H9 (cell line): Measurements from ENCODE around the gene GIMAP4. TPM values are rescaled to one million over a fixed set of nuclear protein-coding genes. Genes with fewer than 3 reads are reported as not detected.

Experiments
- DNase-seq: peaks from one replicate; pipeline ENCODE4 v3.0.0-alpha.2; 2017
- H2AFZ ChIP-seq: one replicate; pipeline ENCODE4 v1.6.1; 2013; ENCODE audit warnings: mild to moderate bottlenecking, low read length, control low read depth, moderate library complexity
- H2AK5ac ChIP-seq: 2 replicates; pipeline ENCODE4 v1.6.1; 2013; ENCODE audit warnings: low read length, control low read depth, mixed read lengths; ENCODE audit not compliant: insufficient read length
- H2BK120ac ChIP-seq: one replicate; pipeline ENCODE4 v1.6.1; 2013; ENCODE audit warnings: low read depth, mild to moderate bottlenecking, low read length, control low read depth, inconsistent platforms; ENCODE audit not compliant: poor library complexity, severe bottlenecking
- H2BK12ac ChIP-seq: 2 replicates; pipeline ENCODE4 v1.6.1; 2013; ENCODE audit warnings: low read length, control low read depth, mixed read lengths, low read depth; ENCODE audit not compliant: insufficient read length
- H2BK15ac ChIP-seq: 2 replicates; pipeline ENCODE4 v1.6.1; 2013; ENCODE audit warnings: low read depth, low read length, control low read depth
- H2BK20ac ChIP-seq: one replicate; pipeline ENCODE4 v1.6.1; 2013; ENCODE audit warnings: low read depth, mild to moderate bottlenecking, low read length, control low read depth, inconsistent platforms; ENCODE audit not compliant: poor library complexity, severe bottlenecking
- H2BK5ac ChIP-seq: 2 replicates; pipeline ENCODE4 v1.6.1; 2013; ENCODE audit warnings: low read length, control low read depth, mixed read lengths; ENCODE audit not compliant: insufficient read length
- H3K14ac ChIP-seq: 2 replicates; pipeline ENCODE4 v1.6.1; 2013; ENCODE audit warnings: low read length, control low read depth; ENCODE audit not compliant: insufficient read depth
- H3K18ac ChIP-seq: 2 replicates; pipeline ENCODE4 v1.6.1; 2013; ENCODE audit warnings: low read depth, mild to moderate bottlenecking, mixed read lengths, low read length, control low read depth; ENCODE audit not compliant: insufficient read length
- H3K23ac ChIP-seq: 2 replicates; pipeline ENCODE4 v1.6.1; 2013; ENCODE audit warnings: low read length, control low read depth, mixed read lengths, low read depth; ENCODE audit not compliant: insufficient read length
- H3K23me2 ChIP-seq: 2 replicates; pipeline ENCODE4 v1.6.1; 2013; ENCODE audit warnings: low read depth, mild to moderate bottlenecking, mixed read lengths, low read length, control low read depth; ENCODE audit not compliant: insufficient read length, poor library complexity, severe bottlenecking
- H3K27ac ChIP-seq: 2 replicates; pipeline ENCODE4 v1.5.1; 2013; ENCODE audit warnings: low read length, control low read depth, mixed read lengths, low read depth; ENCODE audit not compliant: insufficient read length
- H3K27me3 ChIP-seq: 2 replicates; pipeline ENCODE4 v1.6.1; 2013; ENCODE audit warnings: low read length, control low read depth, inconsistent platforms; ENCODE audit not compliant: insufficient read depth
- H3K4ac ChIP-seq: 2 replicates; pipeline ENCODE4 v1.6.1; 2013; ENCODE audit warnings: low read depth, mild to moderate bottlenecking, control low read depth, inconsistent platforms, low read length, moderate library complexity
- H3K4me1 ChIP-seq: 2 replicates; pipeline ENCODE4 v1.6.1; 2013; ENCODE audit warnings: low read length, control low read depth, inconsistent platforms; ENCODE audit not compliant: insufficient read depth
- H3K4me2 ChIP-seq: 2 replicates; pipeline ENCODE4 v1.6.1; 2013; ENCODE audit warnings: low read length, control low read depth, mixed read lengths; ENCODE audit not compliant: insufficient read length, insufficient read depth
- H3K56ac ChIP-seq: 2 replicates; pipeline ENCODE4 v1.6.1; 2013; ENCODE audit warnings: low read depth, mild to moderate bottlenecking, mixed read lengths, low read length, control low read depth; ENCODE audit not compliant: insufficient read length
- H3K79me1 ChIP-seq: 2 replicates; pipeline ENCODE4 v1.6.1; 2013; ENCODE audit warnings: low read depth, mild to moderate bottlenecking, moderate library complexity, low read length, control low read depth, inconsistent platforms; ENCODE audit not compliant: insufficient read depth, poor library complexity, severe bottlenecking
- H3K79me2 ChIP-seq: 2 replicates; pipeline ENCODE4 v1.6.1; 2013; ENCODE audit warnings: low read length, control low read depth, inconsistent platforms; ENCODE audit not compliant: insufficient read depth
- H3K9ac ChIP-seq: 2 replicates; pipeline ENCODE4 v1.6.1; 2013; ENCODE audit warnings: low read length, control low read depth, mixed read lengths; ENCODE audit not compliant: insufficient read length; ENCODE audit errors: extremely low read depth
- H3K9me3 ChIP-seq: one replicate; pipeline ENCODE4 v1.6.1; 2013; ENCODE audit warnings: low read depth, low read length, inconsistent platforms; ENCODE audit not compliant: control insufficient read depth
- H3T11ph ChIP-seq: one replicate; pipeline ENCODE4 v1.6.1; 2013; ENCODE audit warnings: mild to moderate bottlenecking, low read length, control low read depth, inconsistent platforms
- H4K20me1 ChIP-seq: one replicate; pipeline ENCODE4 v1.6.1; 2013; ENCODE audit not compliant: control insufficient read depth, insufficient read length, insufficient read depth
- H4K5ac ChIP-seq: 2 replicates; pipeline ENCODE4 v1.6.1; 2013; ENCODE audit warnings: low read depth, mild to moderate bottlenecking, mixed read lengths, low read length, control low read depth; ENCODE audit not compliant: insufficient read length
- H4K8ac ChIP-seq: replicated peaks from 2 replicates; pipeline ENCODE4 v1.6.1; 2013; ENCODE audit warnings: low read length, control low read depth, mixed read lengths, low read depth; ENCODE audit not compliant: insufficient read length
- H4K91ac ChIP-seq: 2 replicates; pipeline ENCODE4 v1.6.1; 2013; ENCODE audit warnings: low read depth, mild to moderate bottlenecking, moderate library complexity, mixed read lengths, low read length, control low read depth; ENCODE audit not compliant: insufficient read length
- H3K27ac Mint-ChIP-seq, 3 experiments: 2 replicates in 2 of 3; 3 replicates in 1 of 3; pipeline ENCODE4 v1.8.0; 2020 to 2021; ENCODE audit warnings: mixed read lengths in 3 of 3, mild to moderate bottlenecking in 1 of 3, moderate library complexity in 1 of 3
- H3K27me3 Mint-ChIP-seq: 2 replicates; pipeline ENCODE4 v1.8.0; 2021; ENCODE audit warnings: low read depth, mild to moderate bottlenecking, moderate library complexity, mixed read lengths
- H3K36me3 Mint-ChIP-seq, 3 experiments: 2 replicates in 2 of 3; 3 replicates in 1 of 3; pipeline ENCODE4 v1.8.0; 2020 to 2021; ENCODE audit warnings: low read depth in 3 of 3, mixed read lengths in 3 of 3; ENCODE audit not compliant: insufficient read depth in 1 of 3
- H3K4me1 Mint-ChIP-seq, 2 experiments: 2 replicates each; pipeline ENCODE4 v1.8.0; 2020; ENCODE audit warnings: mixed read lengths in 2 of 2
- H3K4me3 Mint-ChIP-seq, 2 experiments: 2 replicates in 1 of 2; 3 replicates in 1 of 2; pipeline ENCODE4 v1.8.0; 2020 to 2021; ENCODE audit warnings: mild to moderate bottlenecking in 2 of 2, mixed read lengths in 2 of 2, moderate library complexity in 1 of 2
- H3K9me3 Mint-ChIP-seq, 2 experiments: 2 replicates in 1 of 2; 3 replicates in 1 of 2; pipeline ENCODE4 v1.8.0; 2020; ENCODE audit warnings: mild to moderate bottlenecking in 2 of 2, mixed read lengths in 2 of 2, moderate library complexity in 1 of 2
- CTCF ChIP-seq: fragments of 200-600 bp; sonication (generic); conservative IDR thresholded peaks from 3 replicates; pipeline ENCODE4 v1.8.0; 2021; ENCODE audit warnings: antibody characterized with exemption, mild to moderate bottlenecking
- WGBS: extraction: QIAGEN DNeasy Blood & Tissue Kit; methylation state at CpG from one replicate; pipeline ENCODE4 v1.1.7; 2013; ENCODE audit warnings: missing lambda C conversion rate, low lambda C conversion rate, mixed read lengths; ENCODE audit not compliant: insufficient read length; ENCODE audit errors: extremely low coverage; 5-methylcytosine and 5-hydroxymethylcytosine counted together
- total RNA-seq: library from RNA; stranded (reverse); gene quantifications from 2 replicates; pipeline ENCODE4 v1.2.1, GENCODE V29; 2021

Gene GIMAP4
- total RNA-seq, 1 experiment from 2014 or later: not detected

GRCh38 chr7:150620061-150620460, 52.9 kb downstream of the GIMAP4 start:
- Mint-ChIP-seq H3K27me3 (peaks cover 48% of the 10 kb centered on the region), H3K36me3 (no peaks in the 10 kb centered on the region)

More at GRCh38 chr7:150620061-150620460, 52.9 kb downstream of the GIMAP4 start:
- Histone ChIP-seq H4K5ac (no peak overlapping the region), H3K4ac (no peak overlapping the region), H4K91ac (no peak overlapping the region), H3K9ac (no peak overlapping the region), H2BK12ac (no peak overlapping the region), H4K8ac (no peak overlapping the region), H2BK120ac (no peak overlapping the region), H3K4me2 (no peak overlapping the region), H2BK15ac (no peak overlapping the region), H3K4me1 (no peaks in the 10 kb centered on the region), H3K18ac (no peak overlapping the region), H2AFZ (no peak overlapping the region), H3K23me2 (no peaks in the 10 kb centered on the region), H2BK20ac (no peak overlapping the region), H2BK5ac (no peak overlapping the region), H3K79me2 (no peaks in the 10 kb centered on the region), H3K9me3 (no peaks in the 10 kb centered on the region), H3K27ac (no peak overlapping the region), H3K79me1 (no peaks in the 10 kb centered on the region), H2AK5ac (no peak overlapping the region), H3T11ph (no peak overlapping the region), H3K27me3 (no peaks in the 10 kb centered on the region), H3K23ac (no peak overlapping the region), H4K20me1 (no peaks in the 10 kb centered on the region), H3K56ac (no peak overlapping the region), H3K14ac (no peak overlapping the region)
- peaks cover 0 to 3% of the 10 kb centered on the region in 2 experiments; a peak in 2 of 5 replicates for H3K9me3 Mint-ChIP-seq
- no peak for TF ChIP-seq CTCF
- DNase-seq: no peak
- no CpG with 5 or more reads among the region's 3 CpGs for WGBS
- H3K4me3 Mint-ChIP-seq: no peak overlapping the region
- H3K27ac Mint-ChIP-seq: no peak overlapping the region
- no peaks in the 10 kb centered on the region; a peak in 1 of 4 replicates for H3K4me1 Mint-ChIP-seq
